NB4 (cell line): ENCODE data around the gene SLX9.

Experiments used
- DNase-seq: peaks from one replicate; pipeline ENCODE4 v3.0.0; 2010; ENCODE audit warnings: low read depth
- H3K4me3 ChIP-seq: one replicate; pipeline ENCODE4 v1.5.1; 2011; ENCODE audit warnings: mild to moderate bottlenecking, low read depth, low read length, moderate library complexity
- CTCF ChIP-seq: IDR thresholded peaks from one replicate; pipeline ENCODE4 v1.5.1; 2012; ENCODE audit warnings: low read depth, low read length
- MAX ChIP-seq: IDR thresholded peaks from 2 replicates; pipeline ENCODE4 v1.6.1; 2011; ENCODE audit warnings: low read depth, low read length
- MYC ChIP-seq: IDR thresholded peaks from 2 replicates; pipeline ENCODE4 v1.6.1; 2011; ENCODE audit warnings: low read depth, low read length
- POLR2A ChIP-seq: IDR thresholded peaks from 2 replicates; pipeline ENCODE4 v1.6.1; 2011; ENCODE audit warnings: mild to moderate bottlenecking; ENCODE audit not compliant: insufficient read length; ENCODE audit errors: extremely low read depth

The SLX9 gene

GRCh38 chr21:44943005-44943685, 3.3 kb downstream of the SLX9 start:
- no peak overlapping the region for H3K4me3 ChIP-seq
- no peak for TF ChIP-seq POLR2A
- no peak for TF ChIP-seq CTCF
- no peak for TF ChIP-seq MAX
- no peak for TF ChIP-seq MYC
- no peak for DNase-seq

GRCh38 chr21:44943686-44944550, 4.1 kb downstream of the SLX9 start:
- no peak overlapping the region for H3K4me3 ChIP-seq
- TF ChIP-seq CTCF: no peak
- no peak for TF ChIP-seq POLR2A
- no peak for TF ChIP-seq MYC
- no peak for TF ChIP-seq MAX
- no peak for DNase-seq

GRCh38 chr21:44944596-44944995, 4.8 kb downstream of the SLX9 start:
- no peak for TF ChIP-seq MYC
- no peak for TF ChIP-seq POLR2A
- DNase-seq: no peak

GRCh38 chr21:44946254-44947041, 6.6 kb downstream of the SLX9 start:
- no peak overlapping the region for H3K4me3 ChIP-seq
- TF ChIP-seq CTCF (no peak), POLR2A (no peak), MAX (no peak), MYC (no peak)
- no peak for DNase-seq

More at GRCh38 chr21:44944596-44944995, 4.8 kb downstream of the SLX9 start:
- H3K4me3 ChIP-seq: no peak overlapping the region

- DNase-seq: no peak
- no peak overlapping the region for H3K4me3 ChIP-seq
- TF ChIP-seq POLR2A (no peak), MYC (no peak)
These were observed 7.5 kb downstream of the SLX9 start for GRCh38 chr21:44947111-44947929.

GRCh38 chr21:44947930-44948331, 8.1 kb downstream of the SLX9 start:
- no peak for DNase-seq
- no peak overlapping the region for H3K4me3 ChIP-seq
- TF ChIP-seq CTCF (no peak), MAX (no peak)
